ENCODE results near the gene HLX. TPM values are rescaled to one million over a fixed set of nuclear protein-coding genes. Genes with fewer than 3 reads are reported as not detected.

HLX gene
- total and polyA plus RNA-seq, 2 of the 13 experiments (the other 11 are each of a cell fraction or from before 2014, with no cell fraction given), result 0.30 to 0.35 TPM

DNA sequence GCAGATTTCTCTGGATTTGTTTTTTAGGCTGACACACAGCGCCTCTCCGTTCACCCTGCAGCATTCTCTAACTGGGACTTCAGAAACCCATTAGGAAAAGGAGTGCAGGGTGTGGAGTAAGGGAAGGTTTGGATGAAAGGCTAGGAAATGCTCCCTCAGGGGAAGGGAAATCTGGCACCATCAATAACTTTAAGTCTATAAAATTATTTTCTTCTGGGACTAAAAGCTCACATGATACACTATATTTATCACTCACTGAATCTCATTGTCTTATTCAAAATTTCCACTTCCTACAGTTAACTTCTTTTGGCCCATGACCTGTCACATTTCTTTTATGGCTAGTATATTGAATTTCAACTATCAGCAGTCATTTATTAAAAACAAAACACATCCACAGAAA, 45.8 kb upstream of the HLX start:
- Histone ChIP-seq H3K36me3 (replicated peaks in 1 of 2; ENCODE audit: control insufficient read depth in 1 of 2, insufficient read depth in 2 of 2, low read length in 2 of 2) (no peaks in the 10 kb centered on the region), H3K4me2 (ENCODE audit: low read depth, low read length) (no peak overlapping the region), H3K4me1 (ENCODE audit: insufficient read depth, low read length) (no peaks in the 10 kb centered on the region), H2AFZ (ENCODE audit: low read length) (no peak overlapping the region), H3K27me3 (ENCODE audit: control insufficient read depth in 1 of 2, insufficient read depth in 2 of 2, low read length in 2 of 2) (no peaks in the 10 kb centered on the region), H3K79me2 (ENCODE audit: insufficient read depth, low read length) (no peaks in the 10 kb centered on the region), H4K20me1 (ENCODE audit: insufficient read depth, low read length) (no peaks in the 10 kb centered on the region), H3K27ac (ENCODE audit: extremely low read length, insufficient read depth, low read length) (no peak overlapping the region), H3K9me3 (ENCODE audit: low read length) (no peaks in the 10 kb centered on the region), H3K4me3 (replicated peaks in 1 of 3; ENCODE audit: insufficient read depth in 1 of 3, low read depth in 2 of 3, low read length in 3 of 3) (no peak overlapping the region), H3K9ac (ENCODE audit: insufficient read depth, low read depth, low read length) (no peak overlapping the region)
- FAIRE-seq, result no peak
- 94% methylated on average over 2 of the region's 2 CpGs for WGBS (ENCODE audit: low lambda C conversion rate)
- POLR2A ChIA-PET, result no interaction called here
- ATAC-seq, result no peak
- intact Hi-C loops (cut with micrococcal nuclease; ENCODE audit: unreplicated experiment) (no loop called here), in situ Hi-C loops (cut with HindIII; ENCODE audit: extremely low pct_ligation_motif_present, low pct_unique_long_range_greater_than_20kb) (no loop called here)
- CTCF ChIA-PET (ENCODE audit: low intra/inter-chr PET ratio, low total read pairs), result no interaction called here
- BruUV-seq (replicated peaks), result no TSS peak
- no peak for DNase-seq (ENCODE audit: low spot score)
- no peak for TF ChIP-seq BORCS8-MEF2B (CRISPR knock-in tag; IDR thresholded peaks at IDR 0.05)
- TF ChIP-seq FOXK1 (CRISPR knock-in tag; IDR thresholded peaks at IDR 0.05; ENCODE audit: borderline replicate concordance, low read depth), result no peak
- no peak for TF ChIP-seq ZNF687 (CRISPR knock-in tag; IDR thresholded peaks at IDR 0.05)
- TF ChIP-seq ZNF292 (CRISPR knock-in tag; IDR thresholded peaks at IDR 0.05; ENCODE audit: borderline replicate concordance, low read depth), result no peak
- TF ChIP-seq DMAP1 (CRISPR knock-in tag; IDR thresholded peaks at IDR 0.05), result no peak
- no peak for TF ChIP-seq ZNF883 (CRISPR knock-in tag; IDR thresholded peaks at IDR 0.05; ENCODE audit: not compliant biosample characterization)
- no peak for TF ChIP-seq ZBTB1 (CRISPR knock-in tag; IDR thresholded peaks at IDR 0.05; ENCODE audit: borderline replicate concordance)
- no peak for TF ChIP-seq SSRP1 (CRISPR knock-in tag; IDR thresholded peaks at IDR 0.05)
- TF ChIP-seq KLF11 (CRISPR knock-in tag; IDR thresholded peaks at IDR 0.05), result no peak
- TF ChIP-seq PHF21A (CRISPR knock-in tag; IDR thresholded peaks at IDR 0.05), result no peak
- TF ChIP-seq MTA3 (CRISPR knock-in tag; IDR thresholded peaks at IDR 0.05), result no peak
- TF ChIP-seq KDM6A (CRISPR knock-in tag; IDR thresholded peaks at IDR 0.05; ENCODE audit: low read depth), result no peak
- TF ChIP-seq ATM (IDR thresholded peaks at IDR 0.05; ENCODE audit: borderline replicate concordance), result no peak
- TF ChIP-seq ZMYM3 (CRISPR knock-in tag; IDR thresholded peaks at IDR 0.05), result no peak
- TF ChIP-seq KDM5A (IDR thresholded peaks at IDR 0.05; ENCODE audit: borderline replicate concordance, low read length), result no peak
- TF ChIP-seq, protein P1, sequence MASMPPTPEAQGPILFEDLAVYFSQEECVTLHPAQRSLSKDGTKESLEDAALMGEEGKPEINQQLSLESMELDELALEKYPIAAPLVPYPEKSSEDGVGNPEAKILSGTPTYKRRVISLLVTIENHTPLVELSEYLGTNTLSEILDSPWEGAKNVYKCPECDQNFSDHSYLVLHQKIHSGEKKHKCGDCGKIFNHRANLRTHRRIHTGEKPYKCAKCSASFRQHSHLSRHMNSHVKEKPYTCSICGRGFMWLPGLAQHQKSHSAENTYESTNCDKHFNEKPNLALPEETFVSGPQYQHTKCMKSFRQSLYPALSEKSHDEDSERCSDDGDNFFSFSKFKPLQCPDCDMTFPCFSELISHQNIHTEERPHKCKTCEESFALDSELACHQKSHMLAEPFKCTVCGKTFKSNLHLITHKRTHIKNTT (CRISPR knock-in tag; IDR thresholded peaks at IDR 0.05), result no peak
- no peak for TF ChIP-seq ZFP82 (CRISPR knock-in tag; IDR thresholded peaks at IDR 0.05; ENCODE audit: borderline replicate concordance)
- no peak for TF ChIP-seq FOXM1 (CRISPR knock-in tag; IDR thresholded peaks at IDR 0.05)
- no peak for TF ChIP-seq ZNF468 (CRISPR knock-in tag; IDR thresholded peaks at IDR 0.05)
- TF ChIP-seq, protein P2, sequence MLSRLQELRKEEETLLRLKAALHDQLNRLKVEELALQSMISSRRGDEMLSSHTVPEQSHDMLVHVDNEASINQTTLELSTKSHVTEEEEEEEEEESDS (CRISPR knock-in tag; IDR thresholded peaks at IDR 0.05; ENCODE audit: borderline replicate concordance), result no peak

Data from HepG2 (cell line).